Measurements from ENCODE around the gene GLT1D1. TPM values are rescaled to one million over a fixed set of nuclear protein-coding genes. Genes with fewer than 3 reads are reported as not detected.

GLT1D1 gene
- total RNA-seq (not detected in 2 replicates), polyA plus RNA-seq (not detected in 2 replicates), polyA minus RNA-seq (not detected in 2 replicates), Bru-seq, nascent RNA (not detected), BruChase-seq, experiment 1, labeled RNA remaining after a 6-hour chase (percentile 3 among the genes with signal in this experiment), BruChase-seq, experiment 2, labeled RNA remaining after a 2-hour chase (percentile 4 among the genes with signal in this experiment)
- not detected in 2 replicates for polyA plus RNA-seq (2011; cell fraction: cytosol; rRNA removed)
- not detected in 2 replicates for polyA plus RNA-seq (2011; cell fraction: nucleus; rRNA removed)
- not detected in 2 replicates for polyA plus RNA-seq (2012)
- not detected for polyA minus RNA-seq (2011; cell fraction: cytosol; rRNA and poly(A)+ RNA removed)
- polyA minus RNA-seq (2011; cell fraction: nucleus; rRNA and poly(A)+ RNA removed) = not detected in 2 replicates
- long read RNA-seq = 0 reads

- Histone ChIP-seq H3K36me3 (ENCODE audit: control insufficient read depth in 2 of 2, extremely low read depth in 1 of 2, insufficient read depth in 2 of 2, low read length in 2 of 2) (no peaks in the 10 kb centered on the region), H3K4me2 (ENCODE audit: insufficient read depth, low read length) (no peak within 1 kb of the TSS), H3K79me2 (ENCODE audit: control insufficient read depth, insufficient read depth, low read length) (no peaks in the 10 kb centered on the region), H3K27ac (ENCODE audit: insufficient read depth, low read depth, low read length) (no peak within 1 kb of the TSS), H4K20me1 (replicated peaks; ENCODE audit: control insufficient read depth, extremely low read depth, insufficient read depth, low read length) (no peaks in the 10 kb centered on the region), H3K9me3 (replicated peaks; ENCODE audit: control insufficient read depth, insufficient read depth, low read length) (no peaks in the 10 kb centered on the region), H3K9ac (replicated peaks; ENCODE audit: extremely low read depth, insufficient read depth, low read length) (no peak within 1 kb of the TSS), H3K9me1 (replicated peaks; ENCODE audit: control insufficient read depth, extremely low read depth, insufficient read depth, low read length) (no peaks in the 10 kb centered on the region), H3K4me3 (replicated peaks in 1 of 3; ENCODE audit: insufficient read depth in 1 of 3, low read depth in 1 of 3, low read length in 3 of 3) (no peak within 1 kb of the TSS), H3K4me1 (ENCODE audit: control insufficient read depth, extremely low read depth, insufficient read depth, low read length) (no peaks in the 10 kb centered on the region), H2AFZ (ENCODE audit: low read depth, low read length) (no peak within 1 kb of the TSS), H3K27me3 (ENCODE audit: control insufficient read depth in 2 of 2, insufficient read depth in 2 of 2, low read length in 2 of 2) (peaks cover 0 to 2% of the 10 kb centered on the region in 2 experiments)
- CTCF ChIA-PET = no interaction called here
- DNase-seq (ENCODE audit: low read depth, low spot score) (no peak), FAIRE-seq (no peak)
- POLR2A ChIA-PET = no interaction called here
- intact Hi-C loops (cut with micrococcal nuclease) = no loop called here
- dilution Hi-C loops (cut with MboI; ENCODE audit: extremely low pct_ligation_motif_present, low sequenced_read_pairs) = no loop called here
- BruUV-seq (replicated peaks) = no TSS peak
- TF ChIP-seq EZH2 (IDR thresholded peaks at IDR 0.05; ENCODE audit: borderline replicate concordance, low read depth, low read length, severe bottlenecking) (no peak), JUN (IDR thresholded peaks at IDR 0.05; ENCODE audit: borderline replicate concordance, insufficient read depth, insufficient read length, low read depth) (no peak), MYC (IDR thresholded peaks at IDR 0.05; ENCODE audit: low read depth, low read length) (no peak), POLR2AphosphoS5 (IDR thresholded peaks at IDR 0.05; ENCODE audit: insufficient read depth, low read depth, low read length) (no peak), FOS (IDR thresholded peaks at IDR 0.05; ENCODE audit: borderline replicate concordance, insufficient read depth, low read length) (no peak), GATA2 (IDR thresholded peaks at IDR 0.05; ENCODE audit: insufficient read depth, insufficient read length, low read depth, low read length) (no peak), CTCF (IDR thresholded peaks at IDR 0.05; ENCODE audit: extremely low read depth in 1 of 2, insufficient read depth in 1 of 2, low read depth in 1 of 2, low read length in 2 of 2) (no peak), POLR2A (IDR thresholded peaks at IDR 0.05; ENCODE audit: low read depth, low read length) (no peak)
- TF ChIP-seq, protein P1, sequence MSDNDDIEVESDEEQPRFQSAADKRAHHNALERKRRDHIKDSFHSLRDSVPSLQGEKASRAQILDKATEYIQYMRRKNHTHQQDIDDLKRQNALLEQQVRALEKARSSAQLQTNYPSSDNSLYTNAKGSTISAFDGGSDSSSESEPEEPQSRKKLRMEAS (IDR thresholded peaks at IDR 0.05; ENCODE audit: insufficient read depth, insufficient read length) = no peak
These were observed at the start of gene GLT1D1 for GRCh38 chr12:128852885-128853599. TSS of gene GLT1D1 (plus strand) at chr12:128853478. CDS start at chr12:128853582, 104 bp downstream.

All from endothelial cell of umbilical vein (primary cell).